Activated CD8-positive, alpha-beta memory T cell treated with anti-CD3 and anti-CD28 coated beads, Interleukin-2, amount 50 U/mL, for 1 hour (primary cell): Measurements from ENCODE around the gene S1PR1.

ENCODE experiments used
- DNase-seq: peaks from one replicate; pipeline ENCODE4 v3.0.0-alpha.2; 2020; ENCODE audit errors: extremely low read depth

S1PR1 gene

GRCh38 chr1:101280049-101280592, 43.3 kb downstream of the S1PR1 start:
- no peak for DNase-seq

GRCh38 chr1:101280942-101281654, 44.3 kb downstream of the S1PR1 start:
- no peak for DNase-seq

- DNase-seq: no peak
Measured at GRCh38 chr1:101281751-101282150, 44.9 kb downstream of the S1PR1 start.

GRCh38 chr1:101282314-101283038, 45.7 kb downstream of the S1PR1 start:
- no peak for DNase-seq

GRCh38 chr1:101283443-101283842, 46.6 kb downstream of the S1PR1 start:
- DNase-seq: no peak

- no peak for DNase-seq
Measured at GRCh38 chr1:101284021-101284420, 47.2 kb downstream of the S1PR1 start.

GRCh38 chr1:101284622-101285218, 47.9 kb downstream of the S1PR1 start:
- no peak for DNase-seq

GRCh38 chr1:101285922-101286570, 49.2 kb downstream of the S1PR1 start:
- DNase-seq: no peak

GRCh38 chr1:101288491-101288944, 51.7 kb downstream of the S1PR1 start:
- no peak for DNase-seq

- DNase-seq: no peak
Measured at GRCh38 chr1:101290119-101290921, 53.5 kb downstream of the S1PR1 start.
